ENCODE results near the gene HPN. TPM values are rescaled to one million over a fixed set of nuclear protein-coding genes. Genes with fewer than 3 reads are reported as not detected.
"Not testable (repeated sequence)": the region's sequence is repeated elsewhere in the genome, so short reads cannot be mapped to it uniquely, and the experiment has no call there.

The HPN gene
- total RNA-seq = 2.0 TPM in 1 of 2 replicates, not detected in the other

DNA sequence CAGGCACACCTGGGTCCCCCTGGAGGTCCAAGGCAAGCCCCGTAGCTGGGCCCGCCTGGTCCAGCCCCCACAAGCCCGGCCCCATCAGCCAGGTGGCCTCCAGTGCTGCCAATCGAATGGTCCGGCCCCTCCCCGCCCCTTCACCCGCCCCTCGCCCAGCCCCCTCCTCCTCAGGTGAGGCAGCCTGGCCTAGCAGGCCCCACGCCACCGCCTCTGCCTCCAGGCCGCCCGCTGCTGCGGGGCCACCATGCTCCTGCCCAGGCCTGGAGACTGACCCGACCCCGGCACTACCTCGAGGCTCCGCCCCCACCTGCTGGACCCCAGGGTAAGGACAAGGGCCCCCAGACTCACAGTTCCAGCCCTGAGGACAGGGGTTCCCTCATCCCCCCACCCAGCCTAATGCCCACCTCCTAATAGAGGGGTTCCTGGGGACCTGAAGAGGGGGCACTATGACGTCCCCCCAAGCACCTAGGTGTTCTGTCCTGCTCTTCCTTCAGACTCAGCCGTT is at the start of gene HPN:
HPN (plus strand) TSS at position 174 of the 508 bp plus-strand sequence. CDS start 786 bp downstream, outside the sequence.
- DNase-seq (ENCODE audit: low read depth) = no peak
- H3K4me3 ChIP-seq (ENCODE audit: low read depth, low read length) = peak within 1 kb of the TSS; percentile 69
- TF ChIP-seq, protein P1, sequence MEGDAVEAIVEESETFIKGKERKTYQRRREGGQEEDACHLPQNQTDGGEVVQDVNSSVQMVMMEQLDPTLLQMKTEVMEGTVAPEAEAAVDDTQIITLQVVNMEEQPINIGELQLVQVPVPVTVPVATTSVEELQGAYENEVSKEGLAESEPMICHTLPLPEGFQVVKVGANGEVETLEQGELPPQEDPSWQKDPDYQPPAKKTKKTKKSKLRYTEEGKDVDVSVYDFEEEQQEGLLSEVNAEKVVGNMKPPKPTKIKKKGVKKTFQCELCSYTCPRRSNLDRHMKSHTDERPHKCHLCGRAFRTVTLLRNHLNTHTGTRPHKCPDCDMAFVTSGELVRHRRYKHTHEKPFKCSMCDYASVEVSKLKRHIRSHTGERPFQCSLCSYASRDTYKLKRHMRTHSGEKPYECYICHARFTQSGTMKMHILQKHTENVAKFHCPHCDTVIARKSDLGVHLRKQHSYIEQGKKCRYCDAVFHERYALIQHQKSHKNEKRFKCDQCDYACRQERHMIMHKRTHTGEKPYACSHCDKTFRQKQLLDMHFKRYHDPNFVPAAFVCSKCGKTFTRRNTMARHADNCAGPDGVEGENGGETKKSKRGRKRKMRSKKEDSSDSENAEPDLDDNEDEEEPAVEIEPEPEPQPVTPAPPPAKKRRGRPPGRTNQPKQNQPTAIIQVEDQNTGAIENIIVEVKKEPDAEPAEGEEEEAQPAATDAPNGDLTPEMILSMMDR (conservative IDR thresholded peaks at IDR 0.05; ENCODE audit: low read depth, low read length) = no peak

DNA sequence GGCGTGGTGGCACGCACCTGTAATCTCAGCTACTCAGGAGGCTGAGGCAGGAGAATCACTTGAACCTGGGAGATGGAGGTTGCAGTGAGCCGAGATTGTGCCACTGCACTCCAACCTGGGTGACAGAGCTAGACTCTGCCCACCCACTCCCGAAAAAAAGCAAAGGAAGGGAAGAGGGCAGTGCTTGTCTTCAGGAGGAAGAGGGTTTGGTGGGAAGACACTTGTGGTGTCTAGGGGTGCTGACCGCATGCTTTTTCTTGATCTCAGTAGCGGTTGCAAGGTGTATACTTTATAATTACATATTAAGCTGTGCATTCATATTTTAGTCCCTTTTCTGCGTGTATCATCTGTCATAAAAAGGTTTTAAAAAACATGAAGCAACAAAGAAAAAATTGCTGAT is 48.9 kb upstream of the HPN start:
- not testable (repeated sequence) for H3K4me3 ChIP-seq (ENCODE audit: low read depth, low read length); DNase-seq (ENCODE audit: low read depth)

DNA sequence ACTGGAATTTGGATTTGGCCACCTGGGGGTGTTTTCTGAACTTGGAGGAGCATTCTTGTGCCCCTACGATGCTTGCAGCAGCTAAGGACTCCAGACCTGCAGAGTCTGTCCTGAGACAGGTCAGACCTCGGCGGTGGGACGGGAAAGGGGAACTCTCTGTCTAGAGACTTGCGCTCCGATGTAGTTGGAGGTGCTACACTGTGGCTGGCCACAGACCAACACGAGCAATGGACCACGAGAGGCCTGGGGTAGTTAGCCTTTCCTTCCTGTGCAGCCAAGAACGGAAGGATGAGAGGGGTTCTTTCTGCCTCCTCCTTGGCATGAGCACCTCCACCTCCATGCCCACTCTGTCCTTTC is 47.3 kb upstream of the HPN start:
- TF ChIP-seq, protein P1 (conservative IDR thresholded peaks at IDR 0.05; ENCODE audit: low read depth, low read length) = no peak
- DNase-seq (ENCODE audit: low read depth) = no peak
- no peak overlapping the region for H3K4me3 ChIP-seq (ENCODE audit: low read depth, low read length)

DNA sequence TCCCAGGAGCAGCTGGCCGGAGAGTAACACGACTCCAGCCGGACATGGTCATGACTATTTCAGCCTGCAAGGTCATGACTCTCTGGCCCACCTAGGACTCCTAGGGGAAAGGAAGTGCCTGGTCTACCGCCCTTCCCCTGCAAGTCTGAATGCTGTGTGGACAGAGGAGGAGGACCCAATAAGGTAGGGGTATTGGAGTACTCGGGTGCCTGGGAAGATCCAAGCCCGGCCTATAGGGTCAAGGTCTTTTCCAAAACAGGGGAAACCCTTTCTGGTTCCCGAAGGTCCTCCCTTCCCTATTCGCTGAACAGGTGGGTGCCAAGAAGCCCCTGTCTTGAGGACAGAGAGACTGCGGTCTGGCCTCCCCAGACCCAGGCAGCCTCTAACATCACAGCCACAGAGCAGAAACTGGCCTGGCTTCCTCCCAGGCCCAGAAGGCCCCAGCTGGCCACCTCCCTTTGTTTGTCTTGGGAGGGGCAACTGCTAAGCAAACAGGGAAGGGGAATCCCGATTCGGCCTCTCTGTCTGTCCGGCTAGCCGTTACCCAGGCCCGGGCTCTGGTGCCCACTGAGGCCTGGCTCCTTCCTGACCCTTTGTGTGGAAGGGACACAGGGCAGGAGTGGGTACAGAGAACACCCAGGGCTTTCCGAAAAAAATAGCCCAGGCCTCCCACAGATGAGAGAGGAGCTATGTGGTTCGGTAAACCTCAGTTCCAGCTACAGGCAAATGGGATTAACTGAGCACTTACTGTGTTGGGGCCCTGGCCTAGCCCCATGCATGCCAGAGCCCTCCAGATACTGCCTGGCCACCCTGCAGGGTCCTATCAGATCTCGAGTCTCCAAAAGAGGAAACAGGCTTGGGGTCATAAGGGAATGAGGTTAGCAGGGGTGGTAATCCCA is 46.6 kb upstream of the HPN start:
- no peak overlapping the region for H3K4me3 ChIP-seq (ENCODE audit: low read depth, low read length)
- no peak for DNase-seq (ENCODE audit: low read depth)
- TF ChIP-seq, protein P1 (conservative IDR thresholded peaks at IDR 0.05; ENCODE audit: low read depth, low read length) = no peak

DNA sequence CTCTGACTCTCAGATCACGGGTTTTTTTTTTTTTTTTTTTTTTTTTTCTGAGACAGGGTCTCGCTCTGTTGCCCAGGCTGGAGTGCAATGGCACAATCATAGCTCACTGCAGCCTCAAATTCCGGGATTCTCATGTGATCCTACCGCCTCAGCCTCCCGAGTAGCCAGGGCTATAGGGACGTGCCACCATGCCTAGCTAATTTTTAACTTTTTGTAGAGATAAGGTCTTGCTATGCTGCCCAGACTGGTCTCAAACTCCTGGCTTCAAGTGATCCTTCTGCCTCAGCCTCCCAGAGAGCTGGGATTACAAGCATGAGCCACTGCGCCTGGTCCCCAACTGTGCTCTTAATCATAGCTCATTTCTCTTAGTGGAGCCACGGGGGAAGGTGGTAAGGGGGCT is 46.0 kb upstream of the HPN start:
- H3K4me3 ChIP-seq (ENCODE audit: low read depth, low read length) = no peak overlapping the region
- TF ChIP-seq, protein P1 (conservative IDR thresholded peaks at IDR 0.05; ENCODE audit: low read depth, low read length) = no peak
- DNase-seq (ENCODE audit: low read depth) = no peak

DNA sequence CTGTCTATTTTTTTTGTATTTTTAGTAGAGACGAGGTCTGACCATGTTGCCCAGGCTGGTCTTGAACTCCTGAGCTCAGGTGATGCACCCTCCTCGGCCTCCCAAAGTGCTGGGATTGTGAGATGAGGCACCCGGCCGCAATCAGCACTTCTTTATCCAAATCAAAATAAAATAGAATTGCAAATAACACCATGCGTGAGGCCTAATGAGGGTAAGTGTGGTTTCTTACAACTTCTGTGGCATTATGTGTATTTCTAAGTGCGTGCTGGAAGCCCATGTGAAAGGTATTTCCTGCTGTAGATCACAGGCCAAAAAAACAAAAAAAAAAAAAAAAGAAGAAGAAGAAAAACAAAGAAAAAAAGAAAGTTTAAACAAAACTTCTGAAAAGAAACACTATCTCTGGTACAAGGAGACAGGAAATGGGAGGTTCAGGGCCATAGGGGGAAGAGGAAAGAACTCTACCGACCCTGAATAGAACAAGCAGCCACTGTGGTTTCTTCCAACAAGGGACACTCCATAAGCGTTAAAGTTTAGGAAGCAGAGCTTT is 44.4 kb upstream of the HPN start:
- no peak overlapping the region for H3K4me3 ChIP-seq (ENCODE audit: low read depth, low read length)
- DNase-seq (ENCODE audit: low read depth) = no peak
- TF ChIP-seq, protein P1 (conservative IDR thresholded peaks at IDR 0.05; ENCODE audit: low read depth, low read length) = no peak

DNA sequence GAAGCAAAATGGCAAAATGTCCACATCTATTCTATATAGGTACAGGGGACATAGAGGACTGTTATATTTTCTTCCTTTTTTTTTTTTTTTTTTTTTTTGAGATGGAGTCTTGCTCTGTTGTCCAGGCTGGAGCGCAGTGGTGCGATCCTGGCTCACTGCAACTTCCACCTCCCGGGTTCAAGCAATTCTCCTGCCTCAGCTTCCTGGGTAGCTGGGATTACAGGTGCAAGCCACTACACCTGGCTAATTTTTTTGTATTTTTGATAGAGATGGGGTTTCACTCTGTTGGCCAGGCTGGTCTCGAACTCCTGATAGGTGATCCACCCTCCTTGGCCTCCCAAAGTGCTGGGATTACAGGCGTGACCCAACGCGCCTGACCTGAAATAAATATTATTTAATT is 43.3 kb upstream of the HPN start:
- H3K4me3 ChIP-seq (ENCODE audit: low read depth, low read length); DNase-seq (ENCODE audit: low read depth): not testable (repeated sequence)

Data from epithelial cell of proximal tubule (primary cell).